GM21717 (cell line): ENCODE data around the gene PLA2G2E.

Source experiments
- ATAC-seq: cut with Tn5 transposase; IDR thresholded peaks from one replicate; pipeline ENCODE4 v1.9.1; 2021; ENCODE audit warnings: mild to moderate bottlenecking, moderate library complexity; ENCODE audit not compliant: unreplicated experiment

Gene PLA2G2E

GRCh38 chr1:19923137-19923952 is at the start of gene PLA2G2E:
Gene PLA2G2E, minus strand, starts transcription at chr1:19923617. Its CDS starts 58 bp downstream, at chr1:19923559.
- ATAC-seq: no peak

- ATAC-seq: no peak
Measured at GRCh38 chr1:19971664-19972063, 48.2 kb upstream of the PLA2G2E start.

- ATAC-seq: no peak
Measured at GRCh38 chr1:19969898-19970660, 46.7 kb upstream of the PLA2G2E start.

- no peak for ATAC-seq
Measured at GRCh38 chr1:19967808-19968207, 44.4 kb upstream of the PLA2G2E start.

GRCh38 chr1:19964542-19964941 is 41.1 kb upstream of the PLA2G2E start:
- no peak for ATAC-seq

GRCh38 chr1:19963636-19964035 is 40.2 kb upstream of the PLA2G2E start:
- no peak for ATAC-seq

GRCh38 chr1:19960591-19960990 is 37.2 kb upstream of the PLA2G2E start:
- ATAC-seq: no peak

GRCh38 chr1:19957779-19958178 is 34.4 kb upstream of the PLA2G2E start:
- no peak for ATAC-seq

GRCh38 chr1:19955534-19956170 is 32.2 kb upstream of the PLA2G2E start:
- no peak for ATAC-seq

- no peak for ATAC-seq
Measured at GRCh38 chr1:19954059-19954458, 30.6 kb upstream of the PLA2G2E start.

- no peak for ATAC-seq
Measured at GRCh38 chr1:19949016-19949415, 25.6 kb upstream of the PLA2G2E start.

- ATAC-seq: no peak
Measured at GRCh38 chr1:19946971-19947370, 23.6 kb upstream of the PLA2G2E start.

- no peak for ATAC-seq
Measured at GRCh38 chr1:19946331-19946751, 22.9 kb upstream of the PLA2G2E start.

GRCh38 chr1:19945914-19946313 is 22.5 kb upstream of the PLA2G2E start:
- no peak for ATAC-seq

GRCh38 chr1:19942657-19943056 is 19.2 kb upstream of the PLA2G2E start:
- no peak for ATAC-seq

- no peak for ATAC-seq
Measured at GRCh38 chr1:19942088-19942487, 18.7 kb upstream of the PLA2G2E start.

GRCh38 chr1:19941206-19941568 is 17.8 kb upstream of the PLA2G2E start:
- ATAC-seq: no peak

GRCh38 chr1:19940486-19941205 is 17.2 kb upstream of the PLA2G2E start:
- ATAC-seq: no peak

GRCh38 chr1:19938472-19938871 is 15.1 kb upstream of the PLA2G2E start:
- ATAC-seq: no peak

- no peak for ATAC-seq
Measured at GRCh38 chr1:19936061-19936750, 12.8 kb upstream of the PLA2G2E start.
